Measurements from ENCODE around the gene NPAS3.

Gene NPAS3

GRCh38 chr14:32938719-32939253 lies at the start of gene NPAS3:
TSS of gene NPAS3 (plus strand) at chr14:32938879.
- no peak for DNase-seq (ENCODE audit: low read depth in 3 of 3, low spot score in 1 of 3)

- no peak for DNase-seq (ENCODE audit: low read depth in 3 of 3, low spot score in 1 of 3)
Measured at GRCh38 chr14:32896979-32897697, 41.5 kb upstream of the NPAS3 start.

DNA sequence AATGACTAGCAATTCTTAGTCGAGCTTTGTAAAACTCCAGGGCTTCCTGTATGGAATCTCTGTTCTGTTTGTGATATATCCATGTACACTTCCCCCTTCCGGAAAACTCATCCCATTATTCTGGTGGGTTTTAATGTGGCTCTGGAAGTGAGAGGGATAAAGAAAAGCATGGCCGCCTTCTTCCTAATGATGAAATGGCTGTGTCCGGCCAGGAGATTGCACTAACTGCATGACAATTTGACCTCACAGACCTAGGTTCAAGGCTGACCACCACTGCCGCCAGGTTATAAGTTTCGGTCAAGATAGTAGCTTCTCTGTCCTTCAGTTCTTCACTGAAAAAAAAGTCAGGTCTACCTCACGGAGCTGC lies 41.0 kb upstream of the NPAS3 start:
- no peak for DNase-seq (ENCODE audit: low read depth in 3 of 3, low spot score in 1 of 3)

GRCh38 chr14:32898876-32899275 lies 39.8 kb upstream of the NPAS3 start:
- DNase-seq (ENCODE audit: low read depth in 3 of 3, low spot score in 1 of 3), result no peak

GRCh38 chr14:32900547-32900946 lies 38.1 kb upstream of the NPAS3 start:
- DNase-seq (ENCODE audit: low read depth in 3 of 3, low spot score in 1 of 3), result no peak

DNA sequence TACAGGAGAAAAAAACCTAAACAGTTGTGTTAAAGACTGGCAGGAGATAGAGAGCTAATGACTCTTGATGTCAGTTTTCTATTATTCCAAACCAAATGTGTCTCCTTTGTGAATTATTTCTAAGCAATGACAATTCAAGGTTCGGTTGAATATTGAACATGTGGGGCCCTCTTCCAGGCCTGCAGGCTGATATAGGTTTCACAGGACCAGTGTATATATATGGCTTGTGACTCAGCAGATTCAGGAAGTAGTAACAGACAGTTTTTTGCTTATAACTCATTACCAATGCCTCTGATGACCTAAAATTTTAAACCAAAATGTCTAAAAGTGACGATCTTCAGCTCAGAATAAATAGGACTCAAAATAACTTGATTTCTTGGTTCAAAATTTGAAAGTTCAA lies 33.7 kb upstream of the NPAS3 start:
- no peak for DNase-seq (ENCODE audit: low read depth in 3 of 3, low spot score in 1 of 3)

DNA sequence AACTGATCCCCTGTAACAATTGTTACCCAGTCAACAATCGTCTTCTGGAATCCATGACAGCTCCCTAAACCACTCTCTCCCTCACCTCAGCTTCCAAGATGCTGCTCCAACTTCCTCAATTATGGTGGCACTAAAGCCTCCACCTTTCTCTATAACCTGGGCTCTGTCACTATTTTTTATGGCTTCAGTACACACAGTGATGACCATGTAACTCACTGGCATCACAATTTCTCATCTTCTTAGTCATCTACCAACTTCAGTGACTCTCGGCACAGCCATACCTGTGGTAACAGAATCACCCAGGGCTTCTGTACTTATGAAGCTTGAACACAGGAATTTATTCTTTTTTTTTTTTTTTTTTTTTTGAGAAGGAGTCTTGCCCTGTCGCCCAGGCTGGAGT lies 32.0 kb upstream of the NPAS3 start:
- no peak for DNase-seq (ENCODE audit: low read depth in 3 of 3, low spot score in 1 of 3)

DNA sequence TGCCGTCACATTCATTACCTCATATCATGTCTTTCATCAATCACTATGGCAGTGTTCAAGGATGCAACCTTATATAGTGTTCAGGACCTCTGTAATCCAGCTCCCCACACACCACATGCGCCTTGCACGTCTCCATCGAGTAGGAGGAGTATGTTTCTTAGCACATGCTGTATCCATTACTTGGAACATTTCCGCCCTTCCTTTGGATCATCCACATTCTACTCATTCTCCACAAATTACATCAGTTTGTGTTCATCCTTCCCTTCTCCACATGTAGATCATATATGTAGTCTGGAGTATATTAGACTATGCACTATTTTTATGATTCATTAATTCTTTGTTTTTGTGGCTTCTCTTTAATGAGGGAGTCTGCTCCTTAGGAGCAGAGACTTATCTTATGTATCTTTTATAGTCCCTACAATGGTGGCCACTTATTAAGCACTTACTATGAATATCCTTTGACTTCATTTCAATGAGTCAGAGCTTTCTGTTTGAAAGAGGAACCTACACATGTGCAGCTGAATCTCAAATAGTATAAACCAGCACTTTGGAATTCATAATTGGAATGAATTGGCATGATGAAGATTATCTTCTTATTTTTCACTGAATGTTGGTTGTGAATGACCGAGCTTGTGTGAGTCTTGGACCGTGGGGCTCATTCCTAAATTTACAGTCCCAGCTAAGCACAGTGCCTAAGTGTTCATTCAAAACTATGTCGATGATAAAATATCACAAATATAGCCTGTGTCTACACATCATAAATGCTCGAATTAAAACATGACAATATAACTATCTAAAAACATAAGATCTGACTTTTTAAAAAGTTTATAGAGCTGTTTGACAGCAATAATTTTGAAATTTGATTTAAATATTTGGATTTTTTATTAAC lies 30.2 kb upstream of the NPAS3 start:
- DNase-seq (ENCODE audit: low read depth in 3 of 3, low spot score in 1 of 3), result no peak

DNA sequence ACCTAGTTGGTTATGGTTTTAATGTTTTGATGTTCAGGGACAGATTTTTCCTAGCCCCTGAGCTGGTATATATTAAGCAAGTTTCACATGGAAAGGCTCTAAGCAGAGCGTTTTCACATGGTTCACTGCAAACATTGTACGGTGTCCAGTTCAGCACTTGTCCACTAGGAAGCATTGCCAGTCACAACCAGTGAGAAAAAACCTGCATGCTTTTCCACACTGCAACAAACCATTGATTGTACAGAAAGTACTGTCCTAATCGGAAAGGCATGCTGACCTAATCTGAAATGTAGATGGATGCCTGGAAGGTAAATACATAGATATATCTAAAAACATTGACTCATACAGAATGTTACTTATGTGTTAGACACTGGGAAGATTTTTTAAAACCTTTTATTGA lies 25.0 kb upstream of the NPAS3 start:
- no peak for DNase-seq (ENCODE audit: low read depth in 3 of 3, low spot score in 1 of 3)

GRCh38 chr14:32914391-32914790 lies 24.3 kb upstream of the NPAS3 start:
- DNase-seq (ENCODE audit: low read depth in 3 of 3, low spot score in 1 of 3), result no peak

GRCh38 chr14:32920696-32921276 lies 17.9 kb upstream of the NPAS3 start:
- no peak for DNase-seq (ENCODE audit: low read depth in 3 of 3, low spot score in 1 of 3)

DNA sequence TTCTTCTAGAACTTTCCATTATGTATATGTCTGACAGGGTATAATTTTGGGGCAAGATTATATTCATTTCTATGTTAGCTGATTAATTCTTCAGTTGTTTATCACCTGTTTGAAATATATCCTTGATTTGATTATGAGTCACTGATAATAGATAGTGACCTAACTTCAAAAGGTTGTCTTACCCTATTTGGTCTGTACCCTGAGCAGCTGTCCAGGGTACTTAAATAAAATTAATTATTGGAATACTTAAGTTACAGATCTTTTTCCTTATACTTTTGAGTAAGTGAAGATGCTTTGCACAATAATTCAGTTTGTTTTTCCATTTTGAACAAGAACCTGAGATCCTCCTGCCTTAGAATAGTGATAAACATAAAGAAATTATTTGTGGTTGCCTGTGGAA lies 13.2 kb upstream of the NPAS3 start:
- DNase-seq (ENCODE audit: low read depth in 3 of 3, low spot score in 1 of 3), result no peak

GRCh38 chr14:32932302-32932913 lies 6.3 kb upstream of the NPAS3 start:
- no peak for DNase-seq (ENCODE audit: low read depth in 3 of 3, low spot score in 1 of 3)

DNA sequence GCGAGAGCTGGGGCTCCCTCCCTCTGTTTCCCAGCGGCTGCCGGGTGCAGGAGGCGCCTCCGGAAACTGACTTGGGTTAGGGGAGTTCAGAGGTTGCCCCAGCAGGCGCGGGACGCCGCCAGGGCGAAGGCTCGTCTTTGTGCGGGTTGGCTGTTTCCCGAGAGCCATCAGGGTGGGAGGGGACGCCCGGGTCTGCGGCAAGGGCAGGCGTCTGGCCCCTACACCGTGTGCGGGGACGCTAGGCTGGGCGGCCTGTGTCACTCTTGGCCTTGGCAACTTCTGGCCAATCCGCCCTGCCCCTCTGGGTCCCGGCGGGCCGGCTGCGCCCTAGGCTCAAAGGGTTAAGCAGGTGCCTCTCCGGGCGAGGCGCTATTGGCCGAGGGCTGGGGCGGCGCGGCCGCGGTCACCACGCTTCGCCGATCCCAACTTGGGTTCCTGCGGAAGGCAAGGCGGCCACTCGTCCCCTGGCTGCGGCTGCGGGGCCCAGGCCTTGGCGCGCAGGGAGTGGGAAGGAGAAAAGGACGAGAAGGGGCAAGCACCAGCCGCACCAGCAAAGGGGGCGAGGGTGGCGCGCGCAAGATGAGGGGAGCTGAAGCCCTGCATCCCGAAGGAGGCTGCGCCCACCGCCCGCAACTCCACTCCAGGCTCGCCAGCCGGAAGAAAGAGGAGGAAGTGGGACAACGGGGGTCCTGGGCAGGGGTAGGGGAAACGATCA lies 5.6 kb upstream of the NPAS3 start:
- DNase-seq (ENCODE audit: low read depth in 3 of 3, low spot score in 1 of 3), result no peak

GRCh38 chr14:32933629-32934072 lies 5.0 kb upstream of the NPAS3 start:
- no peak for DNase-seq (ENCODE audit: low read depth in 3 of 3, low spot score in 1 of 3)

DNA sequence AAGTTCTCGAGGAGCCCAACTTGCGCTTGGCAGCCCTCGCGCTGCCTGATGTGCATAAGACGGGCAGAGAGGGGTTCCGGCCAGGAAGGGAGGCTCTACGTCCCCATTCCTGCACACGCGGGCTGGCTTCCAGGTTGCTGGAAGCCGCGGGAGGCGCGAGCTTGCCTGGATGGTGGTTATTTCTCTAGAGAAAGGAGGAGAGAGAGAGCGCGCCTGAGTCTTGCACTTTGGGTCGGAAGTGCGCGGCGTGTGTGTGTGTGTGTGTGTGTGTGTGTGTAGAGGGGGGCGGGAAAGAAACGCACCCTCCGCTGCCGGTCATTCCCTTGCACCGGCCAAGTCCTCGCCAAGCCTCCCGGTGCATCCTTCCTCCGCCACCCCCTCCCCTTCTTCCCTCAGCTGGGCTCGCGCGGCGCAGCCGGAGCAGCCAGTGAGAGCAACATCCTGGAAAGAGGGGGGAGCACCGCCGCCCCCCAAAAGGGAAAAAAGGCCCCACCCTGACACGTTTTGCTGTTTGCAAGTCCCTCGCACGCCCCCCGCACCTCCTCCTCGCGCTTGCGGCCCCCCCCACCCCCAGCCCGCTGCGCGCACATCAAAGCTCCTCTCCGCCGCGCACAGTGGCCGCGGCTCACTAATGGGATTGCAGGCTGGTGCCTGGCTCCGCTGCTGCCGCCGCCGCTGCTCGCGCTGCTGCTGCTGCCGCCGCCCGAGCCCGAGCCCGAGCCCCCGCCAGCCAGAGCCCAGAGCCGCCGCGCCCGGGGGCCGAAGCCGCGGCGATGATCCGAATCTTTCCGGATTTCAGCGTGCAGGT lies 4.4 kb upstream of the NPAS3 start:
- no peak for DNase-seq (ENCODE audit: low read depth in 3 of 3, low spot score in 1 of 3)

DNA sequence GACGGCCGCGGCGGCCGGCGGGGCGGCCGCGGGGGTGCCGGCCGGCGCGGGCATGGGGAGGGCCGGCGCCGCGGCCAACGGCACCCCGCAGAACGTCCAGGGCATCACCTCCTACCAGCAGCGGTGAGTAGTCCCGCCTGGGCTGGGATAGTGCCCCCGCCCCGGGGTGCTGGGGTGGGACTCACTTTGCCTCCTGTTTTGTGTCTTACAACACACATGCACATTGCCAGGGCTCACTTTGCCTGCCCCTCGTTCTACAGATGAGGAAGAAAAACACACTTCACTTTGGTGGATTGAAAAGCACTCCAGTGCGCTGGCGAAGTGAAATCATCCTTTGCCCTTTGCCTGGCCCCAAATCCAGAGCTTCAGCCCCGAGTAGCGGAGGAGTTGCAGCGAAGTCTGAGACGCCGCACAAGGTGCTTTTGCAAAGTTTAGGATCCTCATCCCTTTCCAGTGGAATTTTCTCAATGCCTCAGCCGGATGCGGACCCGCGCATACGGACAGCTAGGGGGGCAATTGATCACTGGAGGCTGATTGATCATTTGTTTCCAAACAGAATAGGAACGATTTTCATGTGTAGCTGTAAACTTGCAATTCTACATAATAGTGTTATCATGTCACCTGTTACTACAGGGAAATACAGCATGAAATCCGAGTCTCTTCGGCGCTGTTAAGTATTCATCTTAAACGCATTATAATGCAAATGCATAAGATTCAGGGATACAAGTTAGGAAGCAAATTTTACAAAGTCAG lies 3.6 kb upstream of the NPAS3 start:
- DNase-seq (ENCODE audit: low read depth in 3 of 3, low spot score in 1 of 3), result no peak

GRCh38 chr14:32939254-32940065 lies 781 bp downstream of the NPAS3 start:
- peak in 1 of 3 donors; percentile 18 for DNase-seq (ENCODE audit: low read depth in 3 of 3, low spot score in 1 of 3)
